AG04450 (cell line): ENCODE measurements around the gene SEPTIN10. TPM values are rescaled to one million over a fixed set of nuclear protein-coding genes. Genes with fewer than 3 reads are reported as not detected.

Experiments
- CTCF ChIA-PET: fragments of 300-600, 350-600 bp; formaldehyde crosslinking; extraction: SDS; loops from one replicate; lab custom pipeline; 2022; ENCODE audit warnings: antibody characterized with exemption, inconsistent platforms; lab: Charles Lee
- POLR2A ChIA-PET: fragments of 350-600 bp; formaldehyde crosslinking; extraction: SDS; loops from one replicate; lab custom pipeline; 2021; ENCODE audit warnings: antibody characterized with exemption, inconsistent platforms; lab: Yijun Ruan, JAX
- DNase-seq: peaks from one replicate; pipeline ENCODE4 v3.0.0-alpha.2; 2011; ENCODE audit warnings: low read depth, low spot score
- H3K27ac ChIP-seq: one replicate; pipeline ENCODE4 v1.5.1; 2012; ENCODE audit warnings: low read depth, low read length, control low read depth
- H3K27me3 ChIP-seq: one replicate; pipeline ENCODE4 v1.6.0; 2012; ENCODE audit warnings: low read length; ENCODE audit not compliant: control insufficient read depth, insufficient read depth
- H3K4me3 ChIP-seq: 2 replicates; pipeline ENCODE4 v1.5.1; 2011; ENCODE audit warnings: mild to moderate bottlenecking, low read depth, low read length, control low read depth
- H3K9me3 ChIP-seq: 2 replicates; pipeline ENCODE4 v1.5.1; 2012; ENCODE audit warnings: low read length; ENCODE audit not compliant: control insufficient read depth, insufficient read depth
- polyA plus RNA-seq: library from polyadenylated mRNA; depleted of rRNA; stranded (reverse); fragments of >200 nt; gene quantifications from 2 replicates; pipeline ENCODE4 v1.2.3, GENCODE V29; 2011
- TF ChIP-seq, protein P1 (sequence below): IDR thresholded peaks from 2 replicates; pipeline ENCODE4 v1.5.1; 2011; ENCODE audit warnings: low read depth, low read length, control low read depth, inconsistent platforms

SEPTIN10 gene
- polyA plus RNA-seq, 1 experiment, result 105 TPM

DNA sequence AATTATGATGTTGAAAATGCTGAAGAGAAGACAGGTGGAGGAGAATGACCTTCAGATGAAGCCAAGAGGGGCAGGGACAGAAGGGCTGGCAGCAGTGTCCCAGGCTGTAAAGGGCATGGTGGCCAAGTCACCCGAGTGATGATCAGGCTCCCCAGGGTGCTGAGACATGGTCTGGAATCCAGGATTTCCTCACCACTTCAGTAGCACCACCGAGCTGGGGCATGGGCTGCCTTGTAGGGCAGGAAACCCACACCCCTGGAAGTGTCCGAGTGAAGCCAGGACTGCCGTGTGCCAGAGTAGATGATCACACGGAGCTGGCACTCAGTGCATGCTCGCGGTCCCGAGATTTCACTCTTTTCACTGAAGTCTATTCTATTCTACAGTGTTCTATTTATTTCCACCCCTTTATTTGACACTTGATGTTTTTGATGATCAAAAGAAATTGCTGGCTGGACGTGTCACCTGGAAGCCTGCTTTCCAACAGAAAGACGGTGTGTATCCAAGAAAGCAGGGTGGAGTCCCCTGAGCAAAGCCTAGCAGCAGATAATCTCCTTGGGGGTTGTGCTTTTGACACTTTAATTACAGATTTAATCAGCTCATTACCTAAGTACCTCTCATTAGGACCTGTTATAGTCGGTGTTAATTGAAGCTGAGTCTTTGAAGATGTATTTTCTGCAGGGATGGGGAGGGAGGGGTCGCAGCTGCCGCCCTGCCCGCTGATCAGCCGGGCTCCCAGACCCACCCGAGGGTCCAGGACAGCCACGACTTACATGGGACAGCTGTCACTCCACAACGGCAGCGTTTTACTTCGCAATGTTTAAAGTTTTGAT is 92.3 kb downstream of the SEPTIN10 start:
- Histone ChIP-seq H3K27me3 (peaks cover 10% of the 10 kb centered on the region), H3K9me3 (no peaks in the 10 kb centered on the region), H3K27ac (no peak overlapping the region), H3K4me3 (no peak overlapping the region)
- ChIA-PET CTCF (interaction anchor here (1.7 kb wide), 1 partner anchor 25 kb away, joined by 6 read pairs; no protein-coding TSS in a partner anchor), POLR2A (no interaction called here)
- no peak for DNase-seq
- TF ChIP-seq, protein P1, sequence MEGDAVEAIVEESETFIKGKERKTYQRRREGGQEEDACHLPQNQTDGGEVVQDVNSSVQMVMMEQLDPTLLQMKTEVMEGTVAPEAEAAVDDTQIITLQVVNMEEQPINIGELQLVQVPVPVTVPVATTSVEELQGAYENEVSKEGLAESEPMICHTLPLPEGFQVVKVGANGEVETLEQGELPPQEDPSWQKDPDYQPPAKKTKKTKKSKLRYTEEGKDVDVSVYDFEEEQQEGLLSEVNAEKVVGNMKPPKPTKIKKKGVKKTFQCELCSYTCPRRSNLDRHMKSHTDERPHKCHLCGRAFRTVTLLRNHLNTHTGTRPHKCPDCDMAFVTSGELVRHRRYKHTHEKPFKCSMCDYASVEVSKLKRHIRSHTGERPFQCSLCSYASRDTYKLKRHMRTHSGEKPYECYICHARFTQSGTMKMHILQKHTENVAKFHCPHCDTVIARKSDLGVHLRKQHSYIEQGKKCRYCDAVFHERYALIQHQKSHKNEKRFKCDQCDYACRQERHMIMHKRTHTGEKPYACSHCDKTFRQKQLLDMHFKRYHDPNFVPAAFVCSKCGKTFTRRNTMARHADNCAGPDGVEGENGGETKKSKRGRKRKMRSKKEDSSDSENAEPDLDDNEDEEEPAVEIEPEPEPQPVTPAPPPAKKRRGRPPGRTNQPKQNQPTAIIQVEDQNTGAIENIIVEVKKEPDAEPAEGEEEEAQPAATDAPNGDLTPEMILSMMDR, result no peak

GRCh38 chr2:109519513-109519912 is 94.3 kb downstream of the SEPTIN10 start:
- Histone ChIP-seq H3K9me3 (no peaks in the 10 kb centered on the region), H3K27ac (no peak overlapping the region), H3K27me3 (peaks cover 7% of the 10 kb centered on the region), H3K4me3 (no peak overlapping the region)
- no peak for DNase-seq
- ChIA-PET POLR2A (no interaction called here), CTCF (no interaction called here)
- TF ChIP-seq, protein P1, result no peak

DNA sequence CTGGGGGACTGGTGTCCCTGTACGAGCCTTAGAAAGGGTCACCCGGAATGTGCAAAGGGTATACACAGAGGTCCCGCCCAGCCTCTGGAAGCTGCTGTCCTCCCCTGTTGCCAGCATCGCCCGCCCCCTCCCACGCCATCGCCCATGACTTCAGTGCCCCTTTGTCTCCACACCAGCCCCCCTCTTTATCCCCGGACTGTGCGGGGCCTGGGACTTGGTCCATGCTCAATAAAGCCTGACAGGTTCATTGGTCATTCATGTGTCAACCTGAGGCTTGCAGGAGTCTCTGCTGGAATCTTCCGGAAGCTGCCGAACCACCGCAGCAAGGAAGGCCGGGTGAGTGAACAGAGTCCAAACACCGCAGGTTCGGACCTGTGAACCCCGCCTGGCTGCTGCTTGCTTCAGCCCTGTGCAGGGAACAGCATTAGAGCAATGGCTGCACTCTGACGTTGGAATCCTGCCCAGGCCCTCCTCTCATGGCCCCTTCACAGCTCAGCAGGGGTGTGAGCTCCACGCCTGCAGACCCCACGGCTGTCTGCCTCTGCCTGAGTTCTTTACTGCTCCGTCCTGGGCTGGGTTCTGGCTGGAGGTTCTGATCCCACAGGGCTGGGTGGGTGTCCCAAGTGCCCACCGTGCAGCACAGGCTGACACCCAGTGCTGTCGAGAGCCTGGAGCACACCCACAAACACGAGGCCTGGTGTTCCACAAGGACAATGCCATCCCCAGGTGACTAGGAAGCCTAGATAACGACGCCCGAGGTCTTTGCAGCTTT is 96.5 kb downstream of the SEPTIN10 start:
- H3K27ac ChIP-seq, result no peak overlapping the region
- CTCF ChIA-PET, result interaction anchor here (0.8 to 1.5 kb wide), 3 partner anchors 29 to 219 kb away, joined by 3 to 4 read pairs (median 4); no protein-coding TSS in a partner anchor
- POLR2A ChIA-PET, result no interaction called here
- H3K9me3 ChIP-seq, result no peaks in the 10 kb centered on the region
- TF ChIP-seq, protein P1, result no peak
- peaks cover 2% of the 10 kb centered on the region for H3K27me3 ChIP-seq
- no peak overlapping the region for H3K4me3 ChIP-seq
- DNase-seq, result no peak

- ChIA-PET POLR2A (no interaction called here), CTCF (interaction anchor here (0.6 to 1.0 kb wide), 2 partner anchors 219 kb away, joined by 3 to 4 read pairs; no protein-coding TSS in a partner anchor)
- H3K27ac ChIP-seq, result no peak overlapping the region
- no peak for DNase-seq
- H3K9me3 ChIP-seq, result no peaks in the 10 kb centered on the region
- peaks cover 2% of the 10 kb centered on the region for H3K27me3 ChIP-seq
- TF ChIP-seq, protein P1, result peak; percentile 63
- no peak overlapping the region for H3K4me3 ChIP-seq
Measured at GRCh38 chr2:109516445-109517117, 97.2 kb downstream of the SEPTIN10 start.
